Immature natural killer cell (primary cell): ENCODE measurements around the gene MCL1. TPM values are rescaled to one million over a fixed set of nuclear protein-coding genes. Genes with fewer than 3 reads are reported as not detected.
A peak's percentile ranks its signal among the peaks of the same experiment; 100 is the strongest.
"Not testable (repeated sequence)": the region's sequence is repeated elsewhere in the genome, so short reads cannot be mapped to it uniquely, and the experiment has no call there.

Source experiments
- DNase-seq, 3 donors: peaks; one replicate each; pipeline ENCODE4 v3.0.0; 2022; ENCODE audit warnings: mixed read lengths in 1 of 3
- H3K27ac Mint-ChIP-seq, 6 donors: one replicate each; pipeline ENCODE4 v1.8.0; 2020; ENCODE audit warnings: mixed read lengths in 6 of 6, mild to moderate bottlenecking in 5 of 6, inconsistent platforms in 4 of 6, moderate library complexity in 3 of 6
- H3K27me3 Mint-ChIP-seq, 3 donors: one replicate each; pipeline ENCODE4 v1.8.0; 2020 to 2021; ENCODE audit warnings: low read depth in 3 of 3, mild to moderate bottlenecking in 3 of 3, mixed read lengths in 3 of 3, moderate library complexity in 3 of 3, inconsistent platforms in 1 of 3
- H3K36me3 Mint-ChIP-seq, 3 donors: one replicate each; pipeline ENCODE4 v1.8.0; 2020; ENCODE audit warnings: mixed read lengths in 3 of 3, inconsistent platforms in 2 of 3, mild to moderate bottlenecking in 2 of 3
- H3K4me1 Mint-ChIP-seq, 2 donors: one replicate each; pipeline ENCODE4 v1.8.0; 2020; ENCODE audit warnings: inconsistent platforms in 2 of 2, mild to moderate bottlenecking in 2 of 2, mixed read lengths in 2 of 2, moderate library complexity in 1 of 2
- H3K4me3 Mint-ChIP-seq, 5 donors: one replicate each; pipeline ENCODE4 v1.8.0; 2020; ENCODE audit warnings: mild to moderate bottlenecking in 5 of 5, mixed read lengths in 5 of 5, inconsistent platforms in 3 of 5, moderate library complexity in 3 of 5
- H3K9me3 Mint-ChIP-seq, 6 donors: one replicate each; pipeline ENCODE4 v1.8.0; 2020; ENCODE audit warnings: mild to moderate bottlenecking in 6 of 6, mixed read lengths in 6 of 6, inconsistent platforms in 4 of 6, moderate library complexity in 3 of 6
- polyA plus RNA-seq, 3 donors: library from polyadenylated mRNA; unstranded; fragments of 300-500 nt; fragmentation: Illumina TruSeq; gene quantifications; one replicate each; pipeline ENCODE4 v1.2.3, GENCODE V29; 2021

MCL1 gene
- polyA plus RNA-seq, 3 donors from 2014 or later: 44.2 to 113 (median 73.0) TPM

DNA sequence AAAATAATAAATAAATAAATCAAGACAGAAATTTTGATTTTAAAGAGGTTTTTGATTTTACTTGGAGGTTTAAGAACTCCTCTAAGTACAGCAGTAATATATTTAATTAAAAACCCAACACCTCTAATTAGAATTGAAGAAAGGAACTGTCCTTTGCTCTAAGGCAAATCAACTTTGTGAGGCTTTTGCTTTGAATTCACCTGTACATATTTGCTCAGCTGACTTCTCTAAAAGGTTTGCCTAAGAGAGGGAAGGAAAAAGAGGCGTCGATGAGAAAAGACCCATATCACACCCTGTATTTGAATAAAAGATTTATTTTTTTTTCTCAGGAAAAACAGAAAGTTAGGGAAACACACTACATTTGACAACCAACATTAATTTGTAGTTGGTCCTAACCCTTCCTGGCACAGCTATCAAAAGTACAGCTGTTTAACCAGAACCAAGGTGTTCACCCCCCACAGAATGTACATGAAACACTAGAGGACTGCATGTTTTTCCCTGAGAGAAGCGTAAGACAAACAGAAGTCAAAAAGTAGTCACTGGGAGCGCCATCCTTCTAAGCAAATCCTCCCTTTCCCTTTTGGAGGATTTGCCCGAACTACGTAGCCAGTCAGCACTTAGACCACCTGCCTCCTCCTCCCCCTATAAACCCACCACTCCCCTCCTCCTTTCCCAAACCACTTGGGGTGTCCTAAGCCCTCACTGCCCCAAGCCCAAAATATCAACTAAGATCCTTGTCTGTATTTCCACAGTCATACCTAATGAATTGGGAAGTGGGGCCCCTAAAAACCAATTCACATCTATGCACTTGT, 4.9 kb downstream of the MCL1 start:
- H3K9me3 Mint-ChIP-seq: no peaks in the 10 kb centered on the region
- peaks cover 54 to 67% (median 56%) of the 10 kb centered on the region in 3 donors for H3K36me3 Mint-ChIP-seq
- no peak for DNase-seq
- peak overlapping the region; percentile 67 to 98 (median 92) for H3K27ac Mint-ChIP-seq
- H3K4me1 Mint-ChIP-seq: peaks cover 77% of the 10 kb centered on the region in 2 donors
- H3K27me3 Mint-ChIP-seq: peaks cover 13 to 63% (median 36%) of the 10 kb centered on the region in 3 donors
- H3K4me3 Mint-ChIP-seq: peak overlapping the region; percentile 96 to 99 (median 98)

DNA sequence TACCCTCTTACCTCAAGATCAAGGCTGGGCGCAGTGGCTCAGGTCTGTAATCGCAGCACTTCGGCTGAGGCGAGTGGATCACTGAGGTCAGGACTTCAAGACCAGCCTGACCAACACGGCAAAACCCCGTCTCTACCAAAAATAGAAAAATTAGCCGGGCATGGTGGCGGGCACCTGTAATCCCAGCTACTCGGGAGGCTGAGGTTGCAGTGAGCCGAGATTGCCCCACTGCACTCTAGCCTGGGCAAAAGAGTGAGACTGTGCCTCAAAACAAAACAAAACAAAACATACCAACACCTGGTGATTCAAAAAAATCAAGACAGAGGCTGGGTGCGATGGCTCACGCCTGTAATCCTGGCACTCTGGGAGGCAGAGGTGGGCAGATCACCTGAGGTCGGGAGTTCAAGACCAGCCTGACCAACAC, 5.8 kb downstream of the MCL1 start:
- H3K27me3 Mint-ChIP-seq: peaks cover 9 to 57% (median 31%) of the 10 kb centered on the region in 3 donors
- peak in 1 of 3 donors; percentile 15 for DNase-seq
- H3K4me3 Mint-ChIP-seq: peak overlapping the region; percentile 36 to 68 (median 54)
- H3K4me1 Mint-ChIP-seq: peaks cover 85% of the 10 kb centered on the region in 2 donors
- peaks cover 50 to 64% (median 52%) of the 10 kb centered on the region in 3 donors for H3K36me3 Mint-ChIP-seq
- not testable (repeated sequence) for H3K9me3 Mint-ChIP-seq
- peak overlapping the region; percentile 76 to 95 (median 82) for H3K27ac Mint-ChIP-seq

DNA sequence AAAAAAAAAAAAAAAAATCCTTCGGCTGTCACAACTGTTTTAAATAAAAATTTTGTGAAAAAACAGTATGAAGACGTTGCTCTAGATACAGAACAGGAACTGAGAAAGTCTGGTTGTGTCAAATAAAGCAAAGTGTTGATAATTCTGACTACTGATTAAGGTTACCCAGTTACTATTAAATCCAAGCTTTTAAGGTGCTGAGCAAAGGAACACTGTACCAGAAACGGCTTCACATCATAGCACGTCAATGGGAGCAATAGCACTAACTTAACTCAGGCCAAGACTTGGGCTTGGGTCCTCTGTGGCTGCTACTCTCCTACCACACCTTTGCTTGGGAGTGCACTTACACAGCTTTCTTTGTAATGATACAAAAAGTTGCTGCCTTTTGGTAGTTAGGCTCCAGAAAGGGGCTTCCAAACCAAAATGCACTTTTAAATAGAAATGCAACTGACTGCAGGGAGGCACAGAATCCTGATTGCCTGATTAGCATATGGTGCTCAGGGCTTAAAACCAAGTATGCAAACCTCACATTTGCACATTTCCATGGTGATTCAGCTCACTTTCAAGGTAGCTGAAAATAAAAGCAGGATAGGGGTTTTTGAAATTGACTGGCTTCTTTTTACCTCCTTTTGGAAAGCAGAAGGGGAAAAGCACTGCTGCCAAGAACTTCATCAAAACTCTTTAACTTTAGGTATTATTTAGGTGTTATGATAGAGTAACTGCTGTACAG, 6.3 kb downstream of the MCL1 start:
- peak in 1 of 3 donors; percentile 17 for DNase-seq
- peaks cover 45 to 58% (median 47%) of the 10 kb centered on the region in 3 donors for H3K36me3 Mint-ChIP-seq

DNA sequence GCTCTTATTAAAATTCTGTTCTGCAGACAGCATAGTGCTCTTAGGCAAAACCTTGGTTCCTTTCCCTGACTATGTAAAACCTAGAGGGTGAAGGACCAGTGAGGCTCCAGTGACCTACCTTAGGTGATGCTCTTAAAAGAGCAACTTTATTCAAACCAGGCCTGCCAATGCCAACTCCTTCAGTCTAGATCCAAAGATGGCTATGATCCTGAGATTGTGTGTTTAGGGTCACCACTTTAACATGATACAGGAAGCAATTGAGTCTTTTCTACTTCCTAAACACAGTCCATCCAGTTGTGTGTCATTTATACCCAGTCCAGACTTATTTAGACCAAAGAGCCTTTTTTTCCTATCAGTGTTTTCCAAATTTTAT, 10.8 kb downstream of the MCL1 start:
- Mint-ChIP-seq H3K36me3 (peaks cover 8 to 20% (median 9%) of the 10 kb centered on the region in 3 donors), H3K27ac (peak overlapping the region; percentile 93 to 98 (median 98)), H3K4me1 (peaks cover 90 to 91% of the 10 kb centered on the region in 2 donors), H3K9me3 (no peaks in the 10 kb centered on the region), H3K27me3 (peaks cover 8 to 35% (median 12%) of the 10 kb centered on the region in 3 donors), H3K4me3 (peak overlapping the region; percentile 82 to 87 (median 84))
- DNase-seq: no peak

More for the DNA sequence above, 6.3 kb downstream of the MCL1 start:
- peak overlapping the region; percentile 46 to 68 (median 54) for H3K4me3 Mint-ChIP-seq
- no peaks in the 10 kb centered on the region for H3K9me3 Mint-ChIP-seq
- H3K27me3 Mint-ChIP-seq: peaks cover 3 to 52% (median 25%) of the 10 kb centered on the region in 3 donors
- H3K4me1 Mint-ChIP-seq: peaks cover 89 to 90% of the 10 kb centered on the region in 2 donors
- H3K27ac Mint-ChIP-seq: peak overlapping the region; percentile 78 to 95 (median 82)

DNA sequence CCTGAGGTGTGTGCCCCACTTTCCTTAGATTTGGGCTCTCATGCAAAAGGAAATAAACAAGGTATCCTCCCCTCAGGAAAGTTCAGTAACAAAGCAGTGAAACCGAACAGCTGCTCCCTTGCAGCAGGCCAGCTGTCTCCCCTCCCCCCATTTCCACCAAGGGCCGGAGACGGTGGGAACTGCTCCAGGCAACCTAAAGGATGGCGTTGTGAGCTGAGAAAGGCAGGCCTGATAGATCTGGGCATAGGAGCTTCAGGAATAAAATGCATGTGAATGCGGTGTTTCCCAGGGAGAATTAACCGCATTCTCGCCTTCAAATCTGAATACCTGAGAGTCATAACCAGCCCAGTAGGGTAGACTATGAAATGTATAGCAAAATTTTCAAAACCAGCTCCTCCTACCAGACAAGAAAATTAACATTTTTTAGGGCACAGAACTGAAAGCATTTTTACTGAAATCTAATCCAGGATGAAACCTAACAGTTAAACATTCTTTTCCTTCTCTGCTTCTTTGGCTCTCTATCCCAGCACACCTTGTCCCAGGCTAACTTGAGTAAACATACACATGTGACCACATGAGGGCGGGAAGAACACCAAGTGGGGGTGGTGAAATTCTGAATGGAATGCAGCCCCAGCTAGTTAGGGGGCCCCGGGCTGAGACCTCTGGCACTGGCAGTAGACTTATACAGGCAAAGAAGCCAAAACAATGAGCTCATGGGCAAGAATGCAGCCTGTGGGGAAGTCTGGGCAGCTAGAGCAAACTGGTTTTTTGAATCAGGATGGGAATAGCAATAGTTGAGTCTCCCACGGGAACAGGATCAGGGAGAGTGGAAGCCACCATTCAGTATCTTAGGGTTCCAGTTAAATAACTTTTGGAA, 11.5 kb downstream of the MCL1 start:
- Mint-ChIP-seq H3K27ac (peak overlapping the region; percentile 93 to 98 (median 98)), H3K27me3 (peaks cover 8 to 29% (median 17%) of the 10 kb centered on the region in 3 donors), H3K4me3 (peak overlapping the region; percentile 82 to 87 (median 84)), H3K4me1 (peaks cover 90 to 91% of the 10 kb centered on the region in 2 donors), H3K9me3 (no peaks in the 10 kb centered on the region), H3K36me3 (peaks cover 5 to 13% (median 7%) of the 10 kb centered on the region in 3 donors)
- DNase-seq: peak in 1 of 3 donors; percentile 17

DNA sequence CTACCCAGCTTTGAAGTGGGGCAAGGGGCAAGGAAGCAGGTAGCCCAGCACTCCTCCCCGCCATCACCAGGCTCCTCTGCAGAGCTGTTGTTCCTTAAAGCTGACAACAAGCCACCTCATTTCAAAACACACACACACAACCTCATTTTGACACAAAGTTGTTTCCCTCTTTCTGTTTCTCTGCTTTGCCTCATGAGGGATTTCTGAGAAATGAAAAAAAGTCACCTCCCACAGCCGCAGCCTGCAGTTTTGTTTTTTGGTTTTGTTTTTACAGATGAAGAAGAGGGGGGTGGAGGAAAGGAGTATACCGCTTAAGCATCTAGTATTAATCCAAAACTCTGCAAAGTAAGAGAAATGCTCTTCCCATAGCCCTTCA, 12.1 kb downstream of the MCL1 start:
- H3K4me3 Mint-ChIP-seq: peak overlapping the region; percentile 82 to 87 (median 84)
- DNase-seq: peak; percentile 71 to 78 (median 75)
- H3K9me3 Mint-ChIP-seq: no peaks in the 10 kb centered on the region
- H3K27me3 Mint-ChIP-seq: peaks cover 12 to 27% (median 19%) of the 10 kb centered on the region in 3 donors
- peaks cover 90 to 91% of the 10 kb centered on the region in 2 donors for H3K4me1 Mint-ChIP-seq
- peaks cover under 1 to 7% (median 5%) of the 10 kb centered on the region in 3 donors for H3K36me3 Mint-ChIP-seq
- peak overlapping the region; percentile 93 to 98 (median 98) for H3K27ac Mint-ChIP-seq

DNA sequence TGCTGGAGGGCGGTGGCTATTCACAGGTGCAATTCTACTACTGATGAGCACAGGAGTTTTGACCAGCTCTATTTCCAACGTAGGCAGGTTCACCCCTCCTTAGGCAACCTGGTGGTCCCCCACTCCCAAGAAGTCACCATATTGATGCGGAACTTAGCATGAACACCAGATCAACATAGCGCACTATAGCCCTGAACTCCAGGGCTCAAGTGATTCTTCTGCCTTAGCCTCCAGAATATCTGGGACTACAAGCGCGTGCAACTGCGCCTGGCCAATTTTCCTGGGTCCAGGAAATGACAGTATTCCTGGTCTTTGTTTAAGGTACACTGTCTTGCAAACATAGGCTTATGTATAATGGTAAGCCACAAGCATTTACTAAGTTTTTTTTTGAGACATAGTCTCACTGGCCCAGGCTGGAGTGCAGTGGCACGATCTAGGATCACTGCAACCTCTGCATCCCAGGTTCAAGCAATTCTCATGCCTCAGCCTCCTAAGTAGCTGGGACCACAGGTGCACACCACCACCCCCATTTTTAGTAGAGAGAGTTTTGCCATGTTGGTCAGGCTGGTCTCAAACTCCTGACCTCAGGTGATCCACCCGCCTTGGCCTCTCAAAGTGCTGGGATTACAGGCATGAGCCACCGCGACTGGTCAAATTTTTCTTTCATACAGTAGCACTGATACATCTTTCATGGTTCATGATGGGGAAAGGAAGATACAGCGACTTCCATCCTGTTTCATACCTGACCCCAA, 12.6 kb downstream of the MCL1 start:
- no peak for DNase-seq
- Mint-ChIP-seq H3K36me3 (peaks cover 0 to 7% (median 5%) of the 10 kb centered on the region in 3 donors), H3K27me3 (peaks cover 12 to 27% (median 20%) of the 10 kb centered on the region in 3 donors), H3K27ac (peak overlapping the region; percentile 93 to 98 (median 98)), H3K4me3 (peak overlapping the region; percentile 82 to 87 (median 84)), H3K9me3 (no peaks in the 10 kb centered on the region), H3K4me1 (peaks cover 93 to 94% of the 10 kb centered on the region in 2 donors)

DNA sequence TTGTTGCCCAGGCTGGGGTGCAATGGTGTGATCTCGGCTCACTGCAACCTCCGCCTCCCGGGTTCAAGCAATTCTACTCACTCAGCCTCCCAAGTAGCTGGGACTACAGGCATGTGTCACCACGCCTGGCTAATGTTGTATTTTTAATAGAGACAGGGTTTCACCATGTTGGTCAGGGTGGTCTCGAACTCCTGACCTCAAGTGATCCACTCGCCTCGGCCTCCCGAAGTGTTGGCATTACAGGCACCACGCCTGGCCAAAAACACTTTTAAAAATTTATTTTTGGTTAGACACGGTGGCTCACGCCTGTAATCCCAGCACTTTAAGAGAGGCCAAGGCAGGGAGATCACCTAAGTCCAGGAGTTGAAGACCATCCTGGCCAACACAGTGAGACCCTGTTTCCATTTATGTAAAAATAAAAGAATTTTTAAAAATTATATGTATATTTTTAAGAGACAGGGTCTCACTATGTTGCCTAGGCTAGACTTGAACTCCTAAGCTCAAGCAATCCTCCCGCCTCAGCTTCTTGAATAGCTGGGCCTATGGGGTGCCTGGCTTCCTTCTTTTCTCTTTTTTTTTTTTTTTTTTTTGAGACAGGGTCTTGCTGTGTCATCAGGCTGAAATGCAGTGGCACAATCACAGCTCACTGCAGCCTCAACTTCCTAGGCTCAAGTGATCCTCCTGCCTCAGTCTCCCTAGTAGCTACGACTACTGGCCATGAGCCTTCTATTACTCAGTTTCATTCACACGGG, 14.0 kb downstream of the MCL1 start:
- peaks cover 10 to 23% (median 19%) of the 10 kb centered on the region in 3 donors for H3K27me3 Mint-ChIP-seq
- not testable (repeated sequence) for H3K36me3 Mint-ChIP-seq, DNase-seq, H3K9me3 Mint-ChIP-seq
- peaks cover 93 to 95% of the 10 kb centered on the region in 2 donors for H3K4me1 Mint-ChIP-seq
- H3K4me3 Mint-ChIP-seq: peak overlapping the region; percentile 49 to 91 (median 82)
- peak overlapping the region; percentile 93 to 99 (median 98) for H3K27ac Mint-ChIP-seq

DNA sequence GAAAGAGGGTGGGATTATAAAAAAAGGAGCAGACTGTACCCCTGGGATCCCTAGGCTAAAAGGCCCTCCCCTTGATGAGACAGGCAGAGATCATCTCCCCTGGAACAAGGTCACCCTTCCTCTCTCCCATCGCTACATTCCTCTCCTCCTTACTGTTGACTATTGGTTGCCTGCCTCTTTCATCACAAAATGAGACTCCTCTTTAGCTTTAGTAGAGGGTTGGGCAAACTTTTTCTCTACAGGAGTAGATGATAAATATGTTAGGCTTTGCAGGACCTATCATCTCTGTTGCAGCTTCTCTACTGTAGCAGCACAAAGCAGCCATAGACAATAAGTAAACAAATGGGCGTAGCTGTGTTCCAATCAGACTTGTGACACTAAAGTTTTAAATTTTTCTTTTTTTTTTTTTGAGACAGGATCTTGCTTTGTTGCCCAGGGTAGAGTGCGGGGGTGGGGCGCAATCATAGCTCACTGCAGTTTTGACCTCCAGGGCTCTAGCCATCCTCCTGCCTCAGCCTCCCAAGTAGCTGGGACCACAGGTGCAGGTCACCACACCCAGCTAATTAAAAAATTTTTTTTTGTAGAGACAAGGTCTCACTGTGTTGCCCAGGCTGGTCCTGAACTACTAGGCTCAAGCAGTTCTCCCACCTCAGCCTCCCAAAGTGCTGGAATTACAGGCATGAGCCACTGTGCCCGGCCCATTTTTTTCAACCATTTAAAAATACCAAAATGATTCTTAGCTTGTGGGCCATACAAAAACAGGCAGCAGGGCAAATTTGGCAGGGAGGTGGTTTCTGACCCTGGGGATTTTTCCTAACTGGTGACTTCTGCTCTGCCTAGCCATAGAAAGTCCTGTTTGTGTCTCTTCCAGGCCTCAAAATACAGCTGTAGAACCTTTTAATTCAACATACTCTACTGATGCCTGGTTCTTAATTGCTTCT, 15.1 kb downstream of the MCL1 start:
- Mint-ChIP-seq H3K27ac (peak overlapping the region; percentile 93 to 99 (median 98)), H3K4me3 (peak overlapping the region; percentile 90 to 95 (median 91)), H3K4me1 (peaks cover 91 to 92% of the 10 kb centered on the region in 2 donors), H3K36me3 (no peaks in the 10 kb centered on the region), H3K9me3 (no peaks in the 10 kb centered on the region), H3K27me3 (peaks cover 10 to 18% (median 11%) of the 10 kb centered on the region in 3 donors)
- peak in 1 of 3 donors; percentile 30 for DNase-seq

DNA sequence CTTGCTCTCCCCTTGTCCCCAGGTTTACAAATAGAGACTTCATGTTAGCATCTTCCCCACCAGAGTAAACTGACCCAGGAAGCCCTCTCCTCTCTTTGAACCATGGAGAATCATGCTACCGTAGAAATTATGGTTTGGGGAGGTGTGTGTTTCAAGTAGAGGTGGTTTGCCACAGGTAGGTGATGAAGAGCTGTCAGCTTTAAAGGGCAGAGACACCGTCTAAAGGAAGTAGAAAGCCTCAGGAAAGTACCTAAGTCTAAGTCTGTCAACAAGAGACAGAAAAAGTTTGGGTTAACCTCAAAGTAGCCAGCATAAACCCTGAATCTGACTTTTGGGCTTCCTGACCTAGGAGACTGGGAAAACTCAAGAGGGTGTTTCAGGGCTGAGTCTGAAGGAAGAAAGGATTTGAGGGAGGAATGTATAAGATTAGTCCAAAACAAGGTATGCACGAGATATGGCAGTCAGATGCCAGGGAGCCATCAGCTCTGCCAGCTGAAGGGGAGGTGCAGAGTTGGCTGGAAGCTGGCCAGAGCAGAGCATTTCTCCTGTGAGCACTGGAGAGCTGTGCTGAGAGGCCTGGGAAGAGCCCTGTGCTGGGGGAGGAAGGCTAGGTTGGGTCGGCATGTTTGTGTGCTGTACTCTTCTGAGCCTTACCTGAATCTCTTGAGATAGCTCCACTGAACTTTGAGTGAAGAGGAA, 15.9 kb downstream of the MCL1 start:
- H3K4me1 Mint-ChIP-seq: peaks cover 82 to 84% of the 10 kb centered on the region in 2 donors
- peak overlapping the region; percentile 90 to 95 (median 91) for H3K4me3 Mint-ChIP-seq
- peak; percentile 67 to 69 (median 68) for DNase-seq

More for the DNA sequence above, 15.9 kb downstream of the MCL1 start:
- H3K9me3 Mint-ChIP-seq: no peaks in the 10 kb centered on the region
- H3K27me3 Mint-ChIP-seq: peaks cover 10 to 18% (median 11%) of the 10 kb centered on the region in 3 donors
- peak overlapping the region; percentile 93 to 99 (median 98) for H3K27ac Mint-ChIP-seq
- no peaks in the 10 kb centered on the region for H3K36me3 Mint-ChIP-seq
